ENCODE data around the gene OR2A25. TPM values are rescaled to one million over a fixed set of nuclear protein-coding genes. Genes with fewer than 3 reads are reported as not detected.
A peak's percentile ranks its signal among the peaks of the same experiment; 100 is the strongest.

Gene OR2A25
- polyA plus RNA-seq, 1 of the 3 experiments (the other 2 are of a cell fraction), result not detected

DNA sequence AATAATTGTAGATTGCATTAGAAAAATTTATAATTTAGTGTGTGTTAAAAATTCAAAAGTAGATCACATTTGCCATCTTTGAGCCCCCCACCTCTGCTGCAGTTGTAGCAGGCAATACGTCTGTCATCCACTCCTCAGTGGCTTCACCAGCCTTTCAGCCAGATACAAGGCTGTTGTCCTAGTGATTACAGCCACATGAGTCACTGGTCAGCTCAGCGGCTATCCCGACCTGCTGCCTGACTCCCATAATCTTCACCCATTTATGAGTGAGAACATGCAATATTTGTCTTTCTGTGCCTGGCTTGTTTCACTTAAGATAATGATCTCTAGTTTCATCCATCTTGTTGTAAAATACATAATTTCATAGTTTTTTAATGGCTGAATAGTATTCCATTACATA lies 11.7 kb upstream of the OR2A25 start:
- no peak for DNase-seq
- H3K4me2 ChIP-seq, result 0 out of 2 replicates have a peak overlapping the region, but pooled peaks have one; percentile 5
- no peaks in the 10 kb centered on the region for H3F3A ChIP-seq (replicated peaks; ENCODE audit: insufficient read depth)
- 3% methylated on average over 3 of the region's 3 CpGs for WGBS (ENCODE audit: low lambda C conversion rate)
- ChIA-PET POLR2A (no interaction called here), CTCF (no interaction called here)
- no peak overlapping the region for H3K27ac ChIP-seq (ENCODE audit: low read depth in 2 of 2, low read length in 1 of 2)
- peaks cover 13% of the 10 kb centered on the region; the same call in 1 of the 2 replicates for H3K27me3 ChIP-seq (ENCODE audit: insufficient read depth)
- H2AFZ ChIP-seq (ENCODE audit: low read depth), result no peak overlapping the region
- H3K4me3 ChIP-seq (ENCODE audit: low read depth in 2 of 2, low read length in 1 of 2), result no peak overlapping the region
- peak; percentile 11; the same call in 1 of the 2 replicates for TF ChIP-seq TCF12 (IDR thresholded peaks at IDR 0.05)
- TF ChIP-seq, protein P1, sequence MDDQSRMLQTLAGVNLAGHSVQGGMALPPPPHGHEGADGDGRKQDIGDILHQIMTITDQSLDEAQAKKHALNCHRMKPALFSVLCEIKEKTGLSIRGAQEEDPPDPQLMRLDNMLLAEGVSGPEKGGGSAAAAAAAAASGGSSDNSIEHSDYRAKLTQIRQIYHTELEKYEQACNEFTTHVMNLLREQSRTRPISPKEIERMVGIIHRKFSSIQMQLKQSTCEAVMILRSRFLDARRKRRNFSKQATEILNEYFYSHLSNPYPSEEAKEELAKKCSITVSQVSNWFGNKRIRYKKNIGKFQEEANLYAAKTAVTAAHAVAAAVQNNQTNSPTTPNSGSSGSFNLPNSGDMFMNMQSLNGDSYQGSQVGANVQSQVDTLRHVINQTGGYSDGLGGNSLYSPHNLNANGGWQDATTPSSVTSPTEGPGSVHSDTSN (IDR thresholded peaks at IDR 0.05), result no peak
- TF ChIP-seq YY1 (IDR thresholded peaks at IDR 0.05; ENCODE audit: low read depth), result no peak
- no peak for TF ChIP-seq EZH2phosphoT487 (IDR thresholded peaks at IDR 0.05; ENCODE audit: borderline replicate concordance, low read depth)
- TF ChIP-seq, protein P2, sequence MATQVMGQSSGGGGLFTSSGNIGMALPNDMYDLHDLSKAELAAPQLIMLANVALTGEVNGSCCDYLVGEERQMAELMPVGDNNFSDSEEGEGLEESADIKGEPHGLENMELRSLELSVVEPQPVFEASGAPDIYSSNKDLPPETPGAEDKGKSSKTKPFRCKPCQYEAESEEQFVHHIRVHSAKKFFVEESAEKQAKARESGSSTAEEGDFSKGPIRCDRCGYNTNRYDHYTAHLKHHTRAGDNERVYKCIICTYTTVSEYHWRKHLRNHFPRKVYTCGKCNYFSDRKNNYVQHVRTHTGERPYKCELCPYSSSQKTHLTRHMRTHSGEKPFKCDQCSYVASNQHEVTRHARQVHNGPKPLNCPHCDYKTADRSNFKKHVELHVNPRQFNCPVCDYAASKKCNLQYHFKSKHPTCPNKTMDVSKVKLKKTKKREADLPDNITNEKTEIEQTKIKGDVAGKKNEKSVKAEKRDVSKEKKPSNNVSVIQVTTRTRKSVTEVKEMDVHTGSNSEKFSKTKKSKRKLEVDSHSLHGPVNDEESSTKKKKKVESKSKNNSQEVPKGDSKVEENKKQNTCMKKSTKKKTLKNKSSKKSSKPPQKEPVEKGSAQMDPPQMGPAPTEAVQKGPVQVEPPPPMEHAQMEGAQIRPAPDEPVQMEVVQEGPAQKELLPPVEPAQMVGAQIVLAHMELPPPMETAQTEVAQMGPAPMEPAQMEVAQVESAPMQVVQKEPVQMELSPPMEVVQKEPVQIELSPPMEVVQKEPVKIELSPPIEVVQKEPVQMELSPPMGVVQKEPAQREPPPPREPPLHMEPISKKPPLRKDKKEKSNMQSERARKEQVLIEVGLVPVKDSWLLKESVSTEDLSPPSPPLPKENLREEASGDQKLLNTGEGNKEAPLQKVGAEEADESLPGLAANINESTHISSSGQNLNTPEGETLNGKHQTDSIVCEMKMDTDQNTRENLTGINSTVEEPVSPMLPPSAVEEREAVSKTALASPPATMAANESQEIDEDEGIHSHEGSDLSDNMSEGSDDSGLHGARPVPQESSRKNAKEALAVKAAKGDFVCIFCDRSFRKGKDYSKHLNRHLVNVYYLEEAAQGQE (IDR thresholded peaks at IDR 0.05; ENCODE audit: low read depth, low read length), result no peak
- TF ChIP-seq FOSL2 (IDR thresholded peaks at IDR 0.05; ENCODE audit: borderline replicate concordance, low read depth), result 0 out of 2 replicates have a peak, but pooled peaks have one; percentile 48
- H3K9me3 ChIP-seq, result no peaks in the 10 kb centered on the region
- no peaks in the 10 kb centered on the region for H4K20me1 ChIP-seq (ENCODE audit: insufficient read depth)
- H3K9ac ChIP-seq, result no peak overlapping the region
- no peaks in the 10 kb centered on the region for H3K9me2 ChIP-seq
- no peaks in the 10 kb centered on the region for H3K36me3 ChIP-seq (replicated peaks in 1 of 2; ENCODE audit: control insufficient read depth in 1 of 2, insufficient read depth in 2 of 2, low read length in 1 of 2)
- H3K79me2 ChIP-seq (ENCODE audit: insufficient read depth), result no peaks in the 10 kb centered on the region
- H3K4me1 ChIP-seq (ENCODE audit: control insufficient read depth in 1 of 2, insufficient read depth in 2 of 2, low read depth in 1 of 2, low read length in 1 of 2), result no peaks in the 10 kb centered on the region

DNA sequence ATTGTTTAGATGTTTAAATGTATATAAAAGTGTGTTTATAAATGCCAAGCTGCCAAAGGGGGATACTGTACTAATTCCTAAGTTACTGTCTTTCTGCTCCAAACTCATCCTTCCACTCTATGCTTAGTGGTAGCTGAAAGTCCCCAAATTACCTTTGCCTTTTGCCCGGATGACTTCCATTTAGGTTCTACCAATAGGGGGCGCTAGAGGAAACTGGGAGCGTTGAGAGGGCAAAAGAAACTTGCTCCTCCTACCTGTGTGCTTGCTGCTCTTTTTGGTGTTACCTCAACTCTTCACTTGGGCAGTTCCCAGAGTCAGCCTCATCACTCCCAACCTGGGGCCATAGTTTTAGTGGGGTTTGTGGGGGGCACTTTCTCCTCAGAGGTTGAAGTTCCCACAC lies 5.9 kb upstream of the OR2A25 start:
- no peaks in the 10 kb centered on the region for H3K4me1 ChIP-seq (ENCODE audit: control insufficient read depth in 1 of 2, insufficient read depth in 2 of 2, low read depth in 1 of 2, low read length in 1 of 2)
- ChIA-PET POLR2A (no interaction called here), CTCF (interaction anchor here (1.2 to 1.5 kb wide), 3 partner anchors 8 to 64 kb away, joined by 3 to 5 read pairs (median 3); partner anchors contain the start of gene OR2A12)
- no peak overlapping the region for H3K9ac ChIP-seq
- no peaks in the 10 kb centered on the region for H3K9me2 ChIP-seq
- TF ChIP-seq RAD21 (IDR thresholded peaks at IDR 0.05; ENCODE audit: low read length), result no peak
- TF ChIP-seq EZH2phosphoT487 (IDR thresholded peaks at IDR 0.05; ENCODE audit: borderline replicate concordance, low read depth), result no peak
- no peak for TF ChIP-seq SMC3 (IDR thresholded peaks at IDR 0.05; ENCODE audit: low read depth, low read length)
- TF ChIP-seq, protein P3, sequence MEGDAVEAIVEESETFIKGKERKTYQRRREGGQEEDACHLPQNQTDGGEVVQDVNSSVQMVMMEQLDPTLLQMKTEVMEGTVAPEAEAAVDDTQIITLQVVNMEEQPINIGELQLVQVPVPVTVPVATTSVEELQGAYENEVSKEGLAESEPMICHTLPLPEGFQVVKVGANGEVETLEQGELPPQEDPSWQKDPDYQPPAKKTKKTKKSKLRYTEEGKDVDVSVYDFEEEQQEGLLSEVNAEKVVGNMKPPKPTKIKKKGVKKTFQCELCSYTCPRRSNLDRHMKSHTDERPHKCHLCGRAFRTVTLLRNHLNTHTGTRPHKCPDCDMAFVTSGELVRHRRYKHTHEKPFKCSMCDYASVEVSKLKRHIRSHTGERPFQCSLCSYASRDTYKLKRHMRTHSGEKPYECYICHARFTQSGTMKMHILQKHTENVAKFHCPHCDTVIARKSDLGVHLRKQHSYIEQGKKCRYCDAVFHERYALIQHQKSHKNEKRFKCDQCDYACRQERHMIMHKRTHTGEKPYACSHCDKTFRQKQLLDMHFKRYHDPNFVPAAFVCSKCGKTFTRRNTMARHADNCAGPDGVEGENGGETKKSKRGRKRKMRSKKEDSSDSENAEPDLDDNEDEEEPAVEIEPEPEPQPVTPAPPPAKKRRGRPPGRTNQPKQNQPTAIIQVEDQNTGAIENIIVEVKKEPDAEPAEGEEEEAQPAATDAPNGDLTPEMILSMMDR (IDR thresholded peaks at IDR 0.05), result peak; percentile 41
- 30% methylated on average over 3 of the region's 3 CpGs for WGBS (ENCODE audit: low lambda C conversion rate)
- H3K27me3 ChIP-seq (ENCODE audit: insufficient read depth), result peaks cover 3% of the 10 kb centered on the region; the same call in 1 of the 2 replicates
- no peak overlapping the region for H3K4me2 ChIP-seq
- H3F3A ChIP-seq (replicated peaks; ENCODE audit: insufficient read depth), result no peaks in the 10 kb centered on the region
- no peaks in the 10 kb centered on the region for H3K36me3 ChIP-seq (replicated peaks in 1 of 2; ENCODE audit: control insufficient read depth in 1 of 2, insufficient read depth in 2 of 2, low read length in 1 of 2)
- no peak overlapping the region for H2AFZ ChIP-seq (ENCODE audit: low read depth)
- H3K27ac ChIP-seq (ENCODE audit: low read depth in 2 of 2, low read length in 1 of 2), result no peak overlapping the region
- H4K20me1 ChIP-seq (ENCODE audit: insufficient read depth), result no peaks in the 10 kb centered on the region
- DNase-seq, result no peak
- H3K9me3 ChIP-seq, result no peaks in the 10 kb centered on the region
- H3K79me2 ChIP-seq (ENCODE audit: insufficient read depth), result no peaks in the 10 kb centered on the region
- H3K4me3 ChIP-seq (ENCODE audit: low read depth in 2 of 2, low read length in 1 of 2), result no peak overlapping the region
